ENCODE results near the gene FBXO9. TPM values are rescaled to one million over a fixed set of nuclear protein-coding genes. Genes with fewer than 3 reads are reported as not detected.
A peak's percentile ranks its signal among the peaks of the same experiment; 100 is the strongest.

FBXO9 gene
- total and polyA plus RNA-seq, 10 of the 15 experiments (the other 5 are each of a cell fraction or from before 2014, with no cell fraction given), result 9.9 to 68.9 (median 31.3) TPM

DNA sequence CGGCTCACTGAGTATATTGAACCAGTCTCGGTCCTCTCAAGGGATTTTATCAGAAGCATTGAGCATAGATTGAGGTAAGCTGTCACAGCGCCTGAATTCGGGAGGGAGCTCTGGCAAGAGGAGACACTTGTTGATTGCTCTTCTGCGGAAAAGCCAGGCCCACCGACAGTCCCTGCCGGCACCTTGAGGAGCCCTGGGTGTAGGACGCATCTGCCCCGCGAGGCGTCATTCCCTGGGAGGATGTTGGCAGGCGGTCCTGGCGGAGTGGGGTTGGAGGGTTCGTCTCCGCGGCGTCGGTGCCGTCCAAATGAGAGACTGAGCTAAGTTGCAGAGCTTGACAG, 843 bp downstream of the FBXO9 start (continued):
- TF ChIP-seq, protein P1, sequence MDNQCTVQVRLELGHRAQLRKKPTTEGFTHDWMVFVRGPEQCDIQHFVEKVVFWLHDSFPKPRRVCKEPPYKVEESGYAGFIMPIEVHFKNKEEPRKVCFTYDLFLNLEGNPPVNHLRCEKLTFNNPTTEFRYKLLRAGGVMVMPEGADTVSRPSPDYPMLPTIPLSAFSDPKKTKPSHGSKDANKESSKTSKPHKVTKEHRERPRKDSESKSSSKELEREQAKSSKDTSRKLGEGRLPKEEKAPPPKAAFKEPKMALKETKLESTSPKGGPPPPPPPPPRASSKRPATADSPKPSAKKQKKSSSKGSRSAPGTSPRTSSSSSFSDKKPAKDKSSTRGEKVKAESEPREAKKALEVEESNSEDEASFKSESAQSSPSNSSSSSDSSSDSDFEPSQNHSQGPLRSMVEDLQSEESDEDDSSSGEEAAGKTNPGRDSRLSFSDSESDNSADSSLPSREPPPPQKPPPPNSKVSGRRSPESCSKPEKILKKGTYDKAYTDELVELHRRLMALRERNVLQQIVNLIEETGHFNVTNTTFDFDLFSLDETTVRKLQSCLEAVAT (IDR thresholded peaks at IDR 0.05), result 0 out of 2 replicates have a peak, but pooled peaks have one; percentile 18
- TF ChIP-seq, protein P2, sequence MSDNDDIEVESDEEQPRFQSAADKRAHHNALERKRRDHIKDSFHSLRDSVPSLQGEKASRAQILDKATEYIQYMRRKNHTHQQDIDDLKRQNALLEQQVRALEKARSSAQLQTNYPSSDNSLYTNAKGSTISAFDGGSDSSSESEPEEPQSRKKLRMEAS (IDR thresholded peaks at IDR 0.05; ENCODE audit: low read depth, low read length), result peak; percentile 1; the same call in 1 of the 2 replicates

DNA sequence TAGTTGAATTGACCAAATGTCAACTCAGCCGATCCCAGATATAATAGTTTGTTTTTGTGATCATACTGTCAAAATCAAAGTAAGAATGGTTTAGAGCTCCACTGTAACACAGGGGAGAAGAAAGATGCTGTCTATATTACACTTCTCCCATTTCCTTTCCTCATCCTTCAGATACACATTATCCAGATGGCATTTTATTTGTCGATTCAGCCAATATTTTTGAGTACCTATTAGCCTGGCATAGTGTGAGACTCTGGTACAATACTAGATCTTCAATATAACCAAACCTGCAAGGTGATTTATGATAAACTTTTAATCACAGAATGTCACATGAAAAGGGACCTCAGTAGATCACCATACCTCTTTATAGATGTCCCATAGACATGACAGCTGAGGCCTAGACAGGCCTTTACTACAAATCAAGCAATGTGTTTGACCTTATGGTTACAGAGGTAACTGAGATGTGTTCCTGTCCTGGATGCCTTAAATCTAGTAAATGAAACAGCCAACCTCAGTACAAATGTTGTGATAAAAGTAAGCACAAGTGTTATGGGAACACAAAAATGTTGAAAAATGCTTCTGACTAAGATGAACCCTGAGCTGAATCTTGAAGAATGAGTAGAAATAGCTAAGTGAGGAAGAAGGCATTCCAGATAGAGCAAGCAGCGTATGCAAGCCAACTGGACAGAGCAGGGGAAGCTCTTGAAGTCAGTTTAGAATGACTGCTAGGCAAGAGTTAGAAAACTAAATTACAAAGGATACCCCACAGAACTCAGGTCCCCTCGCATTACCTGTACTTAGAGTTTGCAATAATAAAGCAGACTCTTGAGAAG, 1.9 kb downstream of the FBXO9 start:
- 97% methylated on average over 4 of the region's 4 CpGs for WGBS (ENCODE audit: insufficient coverage, insufficient replicate concordance, low lambda C conversion rate, missing lambda C conversion rate)
- no peaks in the 10 kb centered on the region for H3K36me3 ChIP-seq (ENCODE audit: control insufficient read depth in 2 of 2, insufficient read depth in 2 of 2, low read length in 1 of 2)
- no peak overlapping the region for H3K27ac ChIP-seq (ENCODE audit: control insufficient read depth, insufficient read depth)
- in situ Hi-C loops (cut with MboI) (no loop called here), intact Hi-C loops (cut with micrococcal nuclease; ENCODE audit: unreplicated experiment) (loop anchor here (2.0 kb wide), 1 partner anchor 418 kb away; no protein-coding TSS in a partner anchor)
- peak overlapping the region; percentile 29; the same call in 1 of the 2 replicates for H3K4me3 ChIP-seq
- ChIA-PET SMC1A (ENCODE audit: uncharacterized antibody, unreplicated experiment) (interaction anchor here (0.7 to 4.9 kb wide), 9 partner anchors 10 to 652 kb away, joined by 3 to 18 read pairs (median 4); partner anchors contain the start of gene GSTA4), CTCF (interaction anchor here (1.0 to 5.6 kb wide), 10 partner anchors 11 to 418 kb away, joined by 3 to 23 read pairs (median 4); partner anchors contain the start of gene GSTA4), RAD21 (ENCODE audit: unreplicated experiment) (interaction anchor here (0.7 to 2.0 kb wide), 4 partner anchors 11 to 853 kb away, joined by 3 to 12 read pairs (median 3); no protein-coding TSS in a partner anchor), POLR2A (interaction anchor here (0.6 kb wide), 2 partner anchors 15 to 644 kb away, joined by 3 to 4 read pairs; no protein-coding TSS in a partner anchor)
- no peak for ATAC-seq
- peaks cover 13% of the 10 kb centered on the region for H3K79me2 ChIP-seq (ENCODE audit: control insufficient read depth, insufficient read depth, low read length)
- TF ChIP-seq ZNF622 (IDR thresholded peaks at IDR 0.05) (no peak), ZNF384 (IDR thresholded peaks at IDR 0.05; ENCODE audit: borderline replicate concordance, low read depth, low read length) (no peak), RFX5 (IDR thresholded peaks at IDR 0.05; ENCODE audit: low read depth, low read length) (no peak), RAD51 (IDR thresholded peaks at IDR 0.05) (no peak), SREBF2 (IDR thresholded peaks at IDR 0.05; ENCODE audit: low read length) (no peak), NR2C1 (IDR thresholded peaks at IDR 0.05) (no peak)
- TF ChIP-seq, protein P3, sequence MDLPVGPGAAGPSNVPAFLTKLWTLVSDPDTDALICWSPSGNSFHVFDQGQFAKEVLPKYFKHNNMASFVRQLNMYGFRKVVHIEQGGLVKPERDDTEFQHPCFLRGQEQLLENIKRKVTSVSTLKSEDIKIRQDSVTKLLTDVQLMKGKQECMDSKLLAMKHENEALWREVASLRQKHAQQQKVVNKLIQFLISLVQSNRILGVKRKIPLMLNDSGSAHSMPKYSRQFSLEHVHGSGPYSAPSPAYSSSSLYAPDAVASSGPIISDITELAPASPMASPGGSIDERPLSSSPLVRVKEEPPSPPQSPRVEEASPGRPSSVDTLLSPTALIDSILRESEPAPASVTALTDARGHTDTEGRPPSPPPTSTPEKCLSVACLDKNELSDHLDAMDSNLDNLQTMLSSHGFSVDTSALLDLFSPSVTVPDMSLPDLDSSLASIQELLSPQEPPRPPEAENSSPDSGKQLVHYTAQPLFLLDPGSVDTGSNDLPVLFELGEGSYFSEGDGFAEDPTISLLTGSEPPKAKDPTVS (IDR thresholded peaks at IDR 0.05; ENCODE audit: low read depth, low read length), result no peak
- TF ChIP-seq, protein P4, sequence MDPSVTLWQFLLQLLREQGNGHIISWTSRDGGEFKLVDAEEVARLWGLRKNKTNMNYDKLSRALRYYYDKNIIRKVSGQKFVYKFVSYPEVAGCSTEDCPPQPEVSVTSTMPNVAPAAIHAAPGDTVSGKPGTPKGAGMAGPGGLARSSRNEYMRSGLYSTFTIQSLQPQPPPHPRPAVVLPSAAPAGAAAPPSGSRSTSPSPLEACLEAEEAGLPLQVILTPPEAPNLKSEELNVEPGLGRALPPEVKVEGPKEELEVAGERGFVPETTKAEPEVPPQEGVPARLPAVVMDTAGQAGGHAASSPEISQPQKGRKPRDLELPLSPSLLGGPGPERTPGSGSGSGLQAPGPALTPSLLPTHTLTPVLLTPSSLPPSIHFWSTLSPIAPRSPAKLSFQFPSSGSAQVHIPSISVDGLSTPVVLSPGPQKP (IDR thresholded peaks at IDR 0.05; ENCODE audit: low read depth, low read length), result no peak
- TF ChIP-seq, protein P5, sequence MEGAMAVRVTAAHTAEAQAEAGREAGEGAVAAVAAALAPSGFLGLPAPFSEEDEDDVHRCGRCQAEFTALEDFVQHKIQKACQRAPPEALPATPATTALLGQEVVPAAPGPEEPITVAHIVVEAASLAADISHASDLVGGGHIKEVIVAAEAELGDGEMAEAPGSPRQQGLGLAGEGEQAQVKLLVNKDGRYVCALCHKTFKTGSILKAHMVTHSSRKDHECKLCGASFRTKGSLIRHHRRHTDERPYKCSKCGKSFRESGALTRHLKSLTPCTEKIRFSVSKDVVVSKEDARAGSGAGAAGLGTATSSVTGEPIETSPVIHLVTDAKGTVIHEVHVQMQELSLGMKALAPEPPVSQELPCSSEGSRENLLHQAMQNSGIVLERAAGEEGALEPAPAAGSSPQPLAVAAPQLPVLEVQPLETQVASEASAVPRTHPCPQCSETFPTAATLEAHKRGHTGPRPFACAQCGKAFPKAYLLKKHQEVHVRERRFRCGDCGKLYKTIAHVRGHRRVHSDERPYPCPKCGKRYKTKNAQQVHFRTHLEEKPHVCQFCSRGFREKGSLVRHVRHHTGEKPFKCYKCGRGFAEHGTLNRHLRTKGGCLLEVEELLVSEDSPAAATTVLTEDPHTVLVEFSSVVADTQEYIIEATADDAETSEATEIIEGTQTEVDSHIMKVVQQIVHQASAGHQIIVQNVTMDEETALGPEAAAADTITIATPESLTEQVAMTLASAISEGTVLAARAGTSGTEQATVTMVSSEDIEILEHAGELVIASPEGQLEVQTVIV (IDR thresholded peaks at IDR 0.05; ENCODE audit: borderline replicate concordance, partially characterized antibody), result no peak
- TF ChIP-seq, protein P6, sequence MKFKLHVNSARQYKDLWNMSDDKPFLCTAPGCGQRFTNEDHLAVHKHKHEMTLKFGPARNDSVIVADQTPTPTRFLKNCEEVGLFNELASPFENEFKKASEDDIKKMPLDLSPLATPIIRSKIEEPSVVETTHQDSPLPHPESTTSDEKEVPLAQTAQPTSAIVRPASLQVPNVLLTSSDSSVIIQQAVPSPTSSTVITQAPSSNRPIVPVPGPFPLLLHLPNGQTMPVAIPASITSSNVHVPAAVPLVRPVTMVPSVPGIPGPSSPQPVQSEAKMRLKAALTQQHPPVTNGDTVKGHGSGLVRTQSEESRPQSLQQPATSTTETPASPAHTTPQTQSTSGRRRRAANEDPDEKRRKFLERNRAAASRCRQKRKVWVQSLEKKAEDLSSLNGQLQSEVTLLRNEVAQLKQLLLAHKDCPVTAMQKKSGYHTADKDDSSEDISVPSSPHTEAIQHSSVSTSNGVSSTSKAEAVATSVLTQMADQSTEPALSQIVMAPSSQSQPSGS (IDR thresholded peaks at IDR 0.05; ENCODE audit: low read length), result no peak
- no peak for FAIRE-seq
- BruUV-seq (replicated peaks), result TSS peak; percentile 63
- peak overlapping the region; percentile 93 for H3K4me2 ChIP-seq (ENCODE audit: control insufficient read depth, insufficient read depth)
- no peaks in the 10 kb centered on the region for H3K27me3 ChIP-seq (replicated peaks in 1 of 2; ENCODE audit: control insufficient read depth in 2 of 2, insufficient read depth in 2 of 2, low read length in 1 of 2)
- no peak for DNase-seq (ENCODE audit: low read depth, low spot score)
- no peak overlapping the region for H2AFZ ChIP-seq (ENCODE audit: control insufficient read depth, low read depth, low read length)
- H4K20me1 ChIP-seq (ENCODE audit: control insufficient read depth, insufficient read depth), result no peaks in the 10 kb centered on the region
- H3K9ac ChIP-seq (ENCODE audit: control insufficient read depth, insufficient read depth, low read length), result no peak overlapping the region
- H3K4me1 ChIP-seq (ENCODE audit: control insufficient read depth, insufficient read depth, low read length), result peaks cover 16% of the 10 kb centered on the region
- no peaks in the 10 kb centered on the region for H3K9me3 ChIP-seq (replicated peaks; ENCODE audit: control insufficient read depth, insufficient read depth, low read length)
